Esophagus muscularis mucosa (tissue), 4 donors: Measurements from ENCODE around the gene ZFAND5. TPM values are rescaled to one million over a fixed set of nuclear protein-coding genes. Genes with fewer than 3 reads are reported as not detected.

Source experiments
- DNase-seq: peaks from one replicate; pipeline ENCODE4 v3.0.0-alpha.2; 2017; ENCODE audit errors: extremely low spot score
- H3K27ac ChIP-seq, 4 donors: fragments of 200-600 bp; sonication (generic); replicated peaks in 1 of 4; 1 replicate in 3 of 4; 2 replicates in 1 of 4; pipeline ENCODE4 v1.5.1; 2016 to 2019; ENCODE audit warnings: mild to moderate bottlenecking in 1 of 4
- H3K27me3 ChIP-seq, 4 donors: fragments of 200-600 bp; sonication (generic); one replicate each; pipeline versions ENCODE4 v1.5.1 to v1.6.0; 2016 to 2019
- H3K36me3 ChIP-seq, 4 donors: fragments of 200-600 bp; sonication (generic); one replicate each; pipeline ENCODE4 v1.5.1; 2016 to 2019
- H3K4me1 ChIP-seq, 4 donors: fragments of 200-600 bp; sonication (generic); one replicate each; pipeline ENCODE4 v1.5.1; 2016 to 2019
- H3K4me3 ChIP-seq, 4 donors: fragments of 200-600 bp; sonication (generic); 1 replicate in 2 of 4; 2 replicates in 2 of 4; pipeline ENCODE4 v1.5.1; 2016 to 2019; ENCODE audit warnings: mild to moderate bottlenecking in 4 of 4, moderate library complexity in 1 of 4
- H3K9me3 ChIP-seq, 4 donors: fragments of 200-600 bp; sonication (generic); 1 replicate in 3 of 4; 2 replicates in 1 of 4; pipeline ENCODE4 v1.5.1; 2016 to 2019
- EP300 ChIP-seq: sonication (generic); formaldehyde crosslinking; IDR thresholded peaks from one replicate; pipeline ENCODE4 v1.6.1; 2017; ENCODE audit warnings: antibody characterized with exemption
- POLR2A ChIP-seq: fragments of 450-650 bp; IDR thresholded peaks from one replicate; pipeline ENCODE4 v1.6.1; 2017; ENCODE audit warnings: antibody characterized with exemption, moderate library complexity, mild to moderate bottlenecking, low read depth
- POLR2AphosphoS5 ChIP-seq, 2 donors: sonication (generic); formaldehyde crosslinking; IDR thresholded peaks; one replicate each; pipeline ENCODE4 v1.6.1; 2017; ENCODE audit warnings: antibody characterized with exemption in 2 of 2
- WGBS: methylation state at CpG from one replicate; pipeline ENCODE4 v1.1.5; 2018; 5-methylcytosine and 5-hydroxymethylcytosine counted together
- intact Hi-C: fragments of 100-400 bp; cut with DNase I; formaldehyde crosslinking; loops from one replicate; pipeline ENCODE4 v1.15.1; 2023
- total RNA-seq, 4 donors: library from RNA; depleted of rRNA; stranded (reverse); fragments of >200 nt; gene quantifications; one replicate each; pipeline versions ENCODE4 v1.1.0 to v1.2.1, GENCODE V29; 2016
- TF ChIP-seq, protein P1 (sequence below), 3 experiments: fragments of 200-600 bp in 2 of 3; fragments of 450-650 bp in 1 of 3; sonication (generic) in 2 of 3; IDR thresholded peaks; one replicate each; pipeline ENCODE4 v1.5.1; 2017 to 2019; ENCODE audit warnings: antibody characterized with exemption in 3 of 3, mild to moderate bottlenecking in 2 of 3, moderate library complexity in 1 of 3

Gene ZFAND5
- total RNA-seq, 4 donors from 2014 or later, result 176 to 303 (median 225) TPM

- intact Hi-C loops, result loop anchor here (5.0 to 10.0 kb wide), 3 partner anchors 215 to 1947 kb away; partner anchors contain the start of gene KLF9
- H3K9me3 ChIP-seq, result no peaks in the 10 kb centered on the region
- H3K4me1 ChIP-seq, result peaks cover 47 to 57% (median 51%) of the 10 kb centered on the region in 4 donors
- no peak for DNase-seq
- WGBS, result 12% methylated on average over 2 of the region's 2 CpGs
- H3K36me3 ChIP-seq, result peaks cover 5 to 45% (median 23%) of the 10 kb centered on the region in 4 donors
- TF ChIP-seq POLR2AphosphoS5 (IDR thresholded peaks at IDR 0.05) (no peak), EP300 (no peak), POLR2A (no peak)
- TF ChIP-seq, protein P1, sequence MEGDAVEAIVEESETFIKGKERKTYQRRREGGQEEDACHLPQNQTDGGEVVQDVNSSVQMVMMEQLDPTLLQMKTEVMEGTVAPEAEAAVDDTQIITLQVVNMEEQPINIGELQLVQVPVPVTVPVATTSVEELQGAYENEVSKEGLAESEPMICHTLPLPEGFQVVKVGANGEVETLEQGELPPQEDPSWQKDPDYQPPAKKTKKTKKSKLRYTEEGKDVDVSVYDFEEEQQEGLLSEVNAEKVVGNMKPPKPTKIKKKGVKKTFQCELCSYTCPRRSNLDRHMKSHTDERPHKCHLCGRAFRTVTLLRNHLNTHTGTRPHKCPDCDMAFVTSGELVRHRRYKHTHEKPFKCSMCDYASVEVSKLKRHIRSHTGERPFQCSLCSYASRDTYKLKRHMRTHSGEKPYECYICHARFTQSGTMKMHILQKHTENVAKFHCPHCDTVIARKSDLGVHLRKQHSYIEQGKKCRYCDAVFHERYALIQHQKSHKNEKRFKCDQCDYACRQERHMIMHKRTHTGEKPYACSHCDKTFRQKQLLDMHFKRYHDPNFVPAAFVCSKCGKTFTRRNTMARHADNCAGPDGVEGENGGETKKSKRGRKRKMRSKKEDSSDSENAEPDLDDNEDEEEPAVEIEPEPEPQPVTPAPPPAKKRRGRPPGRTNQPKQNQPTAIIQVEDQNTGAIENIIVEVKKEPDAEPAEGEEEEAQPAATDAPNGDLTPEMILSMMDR (IDR thresholded peaks at IDR 0.05), result no peak
- peak overlapping the region; percentile 99 to 100 (median 100) for H3K27ac ChIP-seq
- no peaks in the 10 kb centered on the region for H3K27me3 ChIP-seq
- H3K4me3 ChIP-seq, result peak overlapping the region; percentile 78 to 94 (median 93)
Observed at GRCh38 chr9:72362118-72362531, 2.9 kb downstream of the ZFAND5 start.

DNA sequence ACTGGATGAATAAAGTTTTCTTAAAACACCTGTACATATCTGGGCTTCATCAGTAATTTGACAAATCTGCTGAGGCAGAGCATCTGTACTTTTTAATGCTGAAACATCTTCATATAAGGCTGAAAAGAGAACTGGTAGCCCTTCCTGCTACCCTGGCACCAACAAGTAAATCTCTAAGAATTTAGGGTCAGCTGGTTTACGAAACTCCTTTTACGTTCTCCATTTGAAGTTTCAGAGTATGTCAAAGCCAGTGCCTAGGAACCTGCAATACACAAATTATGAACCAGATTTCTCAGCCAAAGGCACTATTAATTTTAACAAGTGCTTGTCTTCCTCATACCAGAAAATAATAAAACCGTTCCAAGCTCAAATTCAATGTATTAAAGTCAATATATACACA lies 3.8 kb downstream of the ZFAND5 start:
- peaks cover 5 to 54% (median 27%) of the 10 kb centered on the region in 4 donors for H3K36me3 ChIP-seq
- H3K4me3 ChIP-seq, result peak overlapping the region; percentile 78 to 94 (median 93)
- intact Hi-C loops, result loop anchor here (5.0 to 10.0 kb wide), 3 partner anchors 216 to 1946 kb away; partner anchors contain the start of gene KLF9
- no peaks in the 10 kb centered on the region for H3K27me3 ChIP-seq
- peak overlapping the region; percentile 99 to 100 (median 100) for H3K27ac ChIP-seq
- no peak for TF ChIP-seq POLR2AphosphoS5 (IDR thresholded peaks at IDR 0.05)
- TF ChIP-seq EP300, result no peak
- TF ChIP-seq, protein P1 (IDR thresholded peaks at IDR 0.05), result no peak
- no peak for TF ChIP-seq POLR2A
- DNase-seq, result no peak
- 23% methylated on average over 3 of the region's 3 CpGs for WGBS
- H3K4me1 ChIP-seq, result peaks cover 45 to 57% (median 51%) of the 10 kb centered on the region in 4 donors
- H3K9me3 ChIP-seq, result no peaks in the 10 kb centered on the region

- intact Hi-C loops, result loop anchor here (5.0 to 10.0 kb wide), 3 partner anchors 217 to 1946 kb away; partner anchors contain the start of gene KLF9
- peaks cover 7 to 63% (median 34%) of the 10 kb centered on the region in 4 donors for H3K36me3 ChIP-seq
- no peak for DNase-seq
- peak overlapping the region; percentile 99 to 100 (median 100) for H3K27ac ChIP-seq
- peak overlapping the region; percentile 78 to 94 (median 93) for H3K4me3 ChIP-seq
- H3K27me3 ChIP-seq, result no peaks in the 10 kb centered on the region
- no peak for TF ChIP-seq EP300
- TF ChIP-seq POLR2AphosphoS5 (IDR thresholded peaks at IDR 0.05), result no peak
- TF ChIP-seq POLR2A, result no peak
- TF ChIP-seq, protein P1 (IDR thresholded peaks at IDR 0.05), result no peak
- H3K4me1 ChIP-seq, result peaks cover 52 to 63% (median 58%) of the 10 kb centered on the region in 4 donors
- no peaks in the 10 kb centered on the region for H3K9me3 ChIP-seq
Observed at GRCh38 chr9:72360324-72360723, 4.7 kb downstream of the ZFAND5 start.

DNA sequence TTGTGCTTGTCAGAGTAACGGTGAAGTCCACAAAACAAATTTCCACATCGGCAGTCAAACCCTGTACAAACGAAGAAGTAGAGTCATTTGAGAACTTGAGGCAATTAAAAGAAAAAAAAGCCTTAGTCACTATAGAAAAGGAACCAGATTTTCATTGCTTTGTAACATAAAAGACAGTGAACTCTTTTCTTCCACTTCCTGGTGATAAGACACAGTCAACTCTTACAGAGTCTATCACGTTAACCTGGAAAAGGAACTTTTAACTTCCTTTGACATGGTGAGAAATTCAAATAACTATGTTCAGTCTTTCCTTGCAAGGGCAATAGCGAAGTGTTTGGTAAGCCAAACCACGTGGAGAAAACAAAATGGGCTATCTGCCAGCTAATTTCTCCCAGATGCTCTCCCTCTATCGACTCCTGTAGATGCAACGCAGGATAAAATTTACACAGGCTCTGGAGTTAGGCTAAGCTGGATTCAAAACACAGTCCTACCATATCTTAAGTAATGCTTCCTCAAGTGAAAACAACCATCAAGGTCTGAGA lies 8.9 kb downstream of the ZFAND5 start:
- 50% methylated on average over 8 of the region's 8 CpGs for WGBS
- intact Hi-C loops, result no loop called here
- TF ChIP-seq, protein P1 (IDR thresholded peaks at IDR 0.05), result no peak
- TF ChIP-seq POLR2AphosphoS5 (IDR thresholded peaks at IDR 0.05) (peak in 1 of 2 donors; percentile 8), POLR2A (no peak), EP300 (no peak)
- no peak overlapping the region for H3K4me3 ChIP-seq
- DNase-seq, result no peak
- no peaks in the 10 kb centered on the region for H3K9me3 ChIP-seq
- no peaks in the 10 kb centered on the region for H3K27me3 ChIP-seq
- peak overlapping the region; percentile 32 to 100 (median 38) for H3K27ac ChIP-seq
- peaks cover 60 to 76% (median 68%) of the 10 kb centered on the region in 4 donors for H3K4me1 ChIP-seq
- H3K36me3 ChIP-seq, result peaks cover 15 to 93% (median 65%) of the 10 kb centered on the region in 4 donors
